Loucy (cell line): Measurements from ENCODE around the gene IL17A.

Source experiments
- EZH2phosphoT487 ChIP-seq: fragments of 200-600 bp; IDR thresholded peaks from 2 replicates; pipeline ENCODE4 v1.6.1; 2018; ENCODE audit warnings: antibody characterized with exemption, mild to moderate bottlenecking, moderate library complexity, borderline replicate concordance
- TF ChIP-seq, protein P1 (sequence below): fragments of 200-600 bp; sonication (generic); conservative IDR thresholded peaks from 2 replicates; pipeline ENCODE4 v1.5.1; 2014; ENCODE audit warnings: mild to moderate bottlenecking, antibody characterized with exemption, low read length

DNA sequence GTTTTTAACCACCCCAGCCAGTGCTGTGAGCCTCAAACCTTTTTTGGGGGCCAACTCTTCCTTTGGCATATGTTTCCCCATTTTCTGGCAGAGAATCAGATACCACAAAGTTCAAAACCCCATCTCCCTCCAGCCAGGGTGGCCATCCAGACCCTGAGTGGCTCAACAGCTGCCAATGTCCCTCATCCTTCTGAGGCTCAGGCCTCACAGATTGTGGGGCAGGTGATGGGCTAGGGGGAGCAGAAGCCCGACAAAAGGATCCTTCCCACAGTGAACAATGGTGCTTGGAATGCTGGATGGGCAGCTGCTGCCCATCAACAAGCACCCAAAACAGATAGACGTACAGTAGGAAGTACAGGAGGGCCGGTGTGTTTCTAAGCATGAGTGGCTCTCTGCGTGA, 42.6 kb upstream of the IL17A start:
- TF ChIP-seq, protein P1, sequence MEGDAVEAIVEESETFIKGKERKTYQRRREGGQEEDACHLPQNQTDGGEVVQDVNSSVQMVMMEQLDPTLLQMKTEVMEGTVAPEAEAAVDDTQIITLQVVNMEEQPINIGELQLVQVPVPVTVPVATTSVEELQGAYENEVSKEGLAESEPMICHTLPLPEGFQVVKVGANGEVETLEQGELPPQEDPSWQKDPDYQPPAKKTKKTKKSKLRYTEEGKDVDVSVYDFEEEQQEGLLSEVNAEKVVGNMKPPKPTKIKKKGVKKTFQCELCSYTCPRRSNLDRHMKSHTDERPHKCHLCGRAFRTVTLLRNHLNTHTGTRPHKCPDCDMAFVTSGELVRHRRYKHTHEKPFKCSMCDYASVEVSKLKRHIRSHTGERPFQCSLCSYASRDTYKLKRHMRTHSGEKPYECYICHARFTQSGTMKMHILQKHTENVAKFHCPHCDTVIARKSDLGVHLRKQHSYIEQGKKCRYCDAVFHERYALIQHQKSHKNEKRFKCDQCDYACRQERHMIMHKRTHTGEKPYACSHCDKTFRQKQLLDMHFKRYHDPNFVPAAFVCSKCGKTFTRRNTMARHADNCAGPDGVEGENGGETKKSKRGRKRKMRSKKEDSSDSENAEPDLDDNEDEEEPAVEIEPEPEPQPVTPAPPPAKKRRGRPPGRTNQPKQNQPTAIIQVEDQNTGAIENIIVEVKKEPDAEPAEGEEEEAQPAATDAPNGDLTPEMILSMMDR = no peak
- TF ChIP-seq EZH2phosphoT487 = no peak
